ENCODE results near the gene SLC25A18.

The SLC25A18 gene

GRCh38 chr22:17606496-17606895, 43.2 kb downstream of the SLC25A18 start:
- Histone ChIP-seq H3K9me3 (ENCODE audit: control insufficient read depth, insufficient read depth, low read depth, low read length) (no peaks in the 10 kb centered on the region), H3K4me3 (ENCODE audit: low read depth, low read length) (no peak overlapping the region), H3K9ac (ENCODE audit: low read length) (no peak overlapping the region), H3K4me1 (ENCODE audit: control insufficient read depth, insufficient read depth, low read length) (no peaks in the 10 kb centered on the region), H3K36me3 (ENCODE audit: control insufficient read depth, insufficient read depth, low read length) (peaks cover 48% of the 10 kb centered on the region), H3K27ac (ENCODE audit: low read depth, low read length) (no peak overlapping the region), H3K27me3 (ENCODE audit: control insufficient read depth, insufficient read depth, low read length) (no peaks in the 10 kb centered on the region)

- H3K27ac ChIP-seq (ENCODE audit: low read depth, low read length), result no peak overlapping the region
- H3K9me3 ChIP-seq (ENCODE audit: control insufficient read depth, insufficient read depth, low read depth, low read length), result no peaks in the 10 kb centered on the region
- no peaks in the 10 kb centered on the region for H3K27me3 ChIP-seq (ENCODE audit: control insufficient read depth, insufficient read depth, low read length)
- H3K4me3 ChIP-seq (ENCODE audit: low read depth, low read length), result no peak overlapping the region
- H3K4me1 ChIP-seq (ENCODE audit: control insufficient read depth, insufficient read depth, low read length), result no peaks in the 10 kb centered on the region
- no peak overlapping the region for H3K9ac ChIP-seq (ENCODE audit: low read length)
- H3K36me3 ChIP-seq (ENCODE audit: control insufficient read depth, insufficient read depth, low read length), result peaks cover 63% of the 10 kb centered on the region
Observed at GRCh38 chr22:17607891-17608521, 44.7 kb downstream of the SLC25A18 start.

GRCh38 chr22:17612057-17612456, 48.8 kb downstream of the SLC25A18 start:
- H3K36me3 ChIP-seq (ENCODE audit: control insufficient read depth, insufficient read depth, low read length), result peaks cover 54% of the 10 kb centered on the region
- H3K27me3 ChIP-seq (ENCODE audit: control insufficient read depth, insufficient read depth, low read length), result no peaks in the 10 kb centered on the region
- H3K27ac ChIP-seq (ENCODE audit: low read depth, low read length), result no peak overlapping the region
- H3K4me3 ChIP-seq (ENCODE audit: low read depth, low read length), result no peak overlapping the region
- H3K9ac ChIP-seq (ENCODE audit: low read length), result no peak overlapping the region
- H3K4me1 ChIP-seq (ENCODE audit: control insufficient read depth, insufficient read depth, low read length), result no peaks in the 10 kb centered on the region
- H3K9me3 ChIP-seq (ENCODE audit: control insufficient read depth, insufficient read depth, low read depth, low read length), result no peaks in the 10 kb centered on the region

GRCh38 chr22:17613280-17613679, 50.0 kb downstream of the SLC25A18 start:
- Histone ChIP-seq H3K36me3 (ENCODE audit: control insufficient read depth, insufficient read depth, low read length) (peaks cover 53% of the 10 kb centered on the region), H3K4me1 (ENCODE audit: control insufficient read depth, insufficient read depth, low read length) (no peaks in the 10 kb centered on the region), H3K4me3 (ENCODE audit: low read depth, low read length) (no peak overlapping the region), H3K27ac (ENCODE audit: low read depth, low read length) (no peak overlapping the region), H3K9me3 (ENCODE audit: control insufficient read depth, insufficient read depth, low read depth, low read length) (no peaks in the 10 kb centered on the region), H3K9ac (ENCODE audit: low read length) (no peak overlapping the region), H3K27me3 (ENCODE audit: control insufficient read depth, insufficient read depth, low read length) (no peaks in the 10 kb centered on the region)

- Histone ChIP-seq H3K36me3 (ENCODE audit: control insufficient read depth, insufficient read depth, low read length) (peaks cover 8% of the 10 kb centered on the region), H3K9me3 (ENCODE audit: control insufficient read depth, insufficient read depth, low read depth, low read length) (no peaks in the 10 kb centered on the region), H3K27me3 (ENCODE audit: control insufficient read depth, insufficient read depth, low read length) (no peaks in the 10 kb centered on the region), H3K27ac (ENCODE audit: low read depth, low read length) (peak overlapping the region; percentile 92), H3K4me1 (ENCODE audit: control insufficient read depth, insufficient read depth, low read length) (peaks cover 1% of the 10 kb centered on the region; the same call in 1 of the 2 replicates), H3K9ac (ENCODE audit: low read length) (peak overlapping the region; percentile 96), H3K4me3 (ENCODE audit: low read depth, low read length) (peak overlapping the region; percentile 99)
Observed at GRCh38 chr22:17627961-17628405, 64.7 kb downstream of the SLC25A18 start.

- H3K4me1 ChIP-seq (ENCODE audit: control insufficient read depth, insufficient read depth, low read length), result peaks cover 7% of the 10 kb centered on the region; the same call in 1 of the 2 replicates
- no peaks in the 10 kb centered on the region for H3K9me3 ChIP-seq (ENCODE audit: control insufficient read depth, insufficient read depth, low read depth, low read length)
- H3K27me3 ChIP-seq (ENCODE audit: control insufficient read depth, insufficient read depth, low read length), result no peaks in the 10 kb centered on the region
- peak within 1 kb of the TSS; percentile 96 for H3K9ac ChIP-seq (ENCODE audit: low read length)
- peak within 1 kb of the TSS; percentile 99 for H3K4me3 ChIP-seq (ENCODE audit: low read depth, low read length)
- H3K27ac ChIP-seq (ENCODE audit: low read depth, low read length), result peak within 1 kb of the TSS; percentile 92
- H3K36me3 ChIP-seq (ENCODE audit: control insufficient read depth, insufficient read depth, low read length), result 0 out of 2 replicates have a peak, but pooled peaks cover 4% of the 10 kb centered on the region
Observed at GRCh38 chr22:17628406-17629172, 65.3 kb downstream of the SLC25A18 start, which contains the start of gene ATP6V1E1. Gene ATP6V1E1, minus strand, starts transcription at chr22:17628749. Its CDS starts 114 bp downstream, at chr22:17628635.

- H3K9me3 ChIP-seq (ENCODE audit: control insufficient read depth, insufficient read depth, low read depth, low read length), result no peaks in the 10 kb centered on the region
- peaks cover 10% of the 10 kb centered on the region; the same call in 1 of the 2 replicates for H3K4me1 ChIP-seq (ENCODE audit: control insufficient read depth, insufficient read depth, low read length)
- H3K36me3 ChIP-seq (ENCODE audit: control insufficient read depth, insufficient read depth, low read length), result 0 out of 2 replicates have a peak, but pooled peaks cover 4% of the 10 kb centered on the region
- peak overlapping the region; percentile 99 for H3K4me3 ChIP-seq (ENCODE audit: low read depth, low read length)
- H3K27ac ChIP-seq (ENCODE audit: low read depth, low read length), result peak overlapping the region; percentile 92
- peak overlapping the region; percentile 96 for H3K9ac ChIP-seq (ENCODE audit: low read length)
- no peaks in the 10 kb centered on the region for H3K27me3 ChIP-seq (ENCODE audit: control insufficient read depth, insufficient read depth, low read length)
Observed at GRCh38 chr22:17629173-17629489, 65.8 kb downstream of the SLC25A18 start.

- no peaks in the 10 kb centered on the region for H3K27me3 ChIP-seq (ENCODE audit: control insufficient read depth, insufficient read depth, low read length)
- 0 out of 2 replicates have a peak, but pooled peaks cover 4% of the 10 kb centered on the region for H3K36me3 ChIP-seq (ENCODE audit: control insufficient read depth, insufficient read depth, low read length)
- no peak overlapping the region for H3K9ac ChIP-seq (ENCODE audit: low read length)
- H3K4me1 ChIP-seq (ENCODE audit: control insufficient read depth, insufficient read depth, low read length), result peaks cover 10% of the 10 kb centered on the region; the same call in 1 of the 2 replicates
- H3K4me3 ChIP-seq (ENCODE audit: low read depth, low read length), result peak overlapping the region; percentile 99
- no peaks in the 10 kb centered on the region for H3K9me3 ChIP-seq (ENCODE audit: control insufficient read depth, insufficient read depth, low read depth, low read length)
- H3K27ac ChIP-seq (ENCODE audit: low read depth, low read length), result peak overlapping the region; percentile 92; the same call in 1 of the 2 replicates
Observed at GRCh38 chr22:17629641-17630040, 66.3 kb downstream of the SLC25A18 start.

- Histone ChIP-seq H3K9me3 (ENCODE audit: control insufficient read depth, insufficient read depth, low read depth, low read length) (no peaks in the 10 kb centered on the region), H3K27ac (ENCODE audit: low read depth, low read length) (no peak overlapping the region), H3K9ac (ENCODE audit: low read length) (no peak overlapping the region), H3K36me3 (ENCODE audit: control insufficient read depth, insufficient read depth, low read length) (0 out of 2 replicates have a peak, but pooled peaks cover 4% of the 10 kb centered on the region), H3K27me3 (ENCODE audit: control insufficient read depth, insufficient read depth, low read length) (no peaks in the 10 kb centered on the region), H3K4me3 (ENCODE audit: low read depth, low read length) (no peak overlapping the region), H3K4me1 (ENCODE audit: control insufficient read depth, insufficient read depth, low read length) (peaks cover 10% of the 10 kb centered on the region; the same call in 1 of the 2 replicates)
Observed at GRCh38 chr22:17631076-17631565, 67.8 kb downstream of the SLC25A18 start.

- H3K4me1 ChIP-seq (ENCODE audit: control insufficient read depth, insufficient read depth, low read length), result peaks cover 15% of the 10 kb centered on the region; the same call in 1 of the 2 replicates
- H3K27ac ChIP-seq (ENCODE audit: low read depth, low read length), result peak overlapping the region; percentile 70
- no peak overlapping the region for H3K4me3 ChIP-seq (ENCODE audit: low read depth, low read length)
- no peaks in the 10 kb centered on the region for H3K27me3 ChIP-seq (ENCODE audit: control insufficient read depth, insufficient read depth, low read length)
- no peaks in the 10 kb centered on the region for H3K9me3 ChIP-seq (ENCODE audit: control insufficient read depth, insufficient read depth, low read depth, low read length)
- H3K9ac ChIP-seq (ENCODE audit: low read length), result peak overlapping the region; percentile 48
- 0 out of 2 replicates have a peak, but pooled peaks cover 1% of the 10 kb centered on the region for H3K36me3 ChIP-seq (ENCODE audit: control insufficient read depth, insufficient read depth, low read length)
Observed at GRCh38 chr22:17633217-17633997, 70.1 kb downstream of the SLC25A18 start.

All from HUES6 (cell line).